ENCODE measurements around the gene IKBKE.

IKBKE gene

DNA sequence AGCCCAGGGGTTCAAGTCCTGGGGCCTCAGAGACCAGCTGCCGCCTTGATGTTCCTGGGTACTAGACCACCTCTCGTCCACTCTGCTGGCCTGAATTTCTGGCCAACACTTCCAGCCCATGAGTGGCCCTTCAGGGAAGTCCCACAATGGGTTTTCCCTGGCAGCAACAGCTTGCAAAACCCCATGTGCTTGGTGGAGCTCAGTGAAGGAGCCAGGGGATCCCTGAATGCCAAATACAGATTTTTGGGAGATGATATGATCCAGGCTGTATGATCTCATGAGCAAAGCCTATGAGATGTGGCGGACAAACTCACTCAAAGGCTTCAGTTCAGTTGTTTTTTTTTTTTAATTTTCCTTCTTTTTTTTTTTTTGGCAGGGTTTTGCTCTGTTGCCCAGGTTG, 27.5 kb downstream of the IKBKE start:
- no peak for DNase-seq

DNA sequence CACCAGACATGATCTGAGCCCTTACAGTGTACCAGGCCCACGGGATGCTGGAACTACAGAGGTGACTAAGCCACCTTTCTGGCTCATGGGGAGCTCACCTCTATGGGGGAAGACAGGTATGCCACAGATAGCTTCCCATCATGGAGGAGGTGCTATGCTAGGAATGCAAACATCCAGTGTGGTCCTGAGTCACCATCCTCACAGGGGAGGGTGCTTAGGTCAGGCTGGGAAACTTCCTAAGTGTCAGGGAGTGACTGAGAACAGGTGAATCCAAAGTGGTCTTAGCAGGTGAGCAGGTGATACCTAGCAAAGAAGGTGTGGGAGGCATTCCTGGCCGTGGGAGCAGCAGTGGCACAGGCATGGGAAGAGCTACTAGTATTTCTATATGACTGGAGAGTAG, 28.4 kb downstream of the IKBKE start:
- DNase-seq, result no peak

DNA sequence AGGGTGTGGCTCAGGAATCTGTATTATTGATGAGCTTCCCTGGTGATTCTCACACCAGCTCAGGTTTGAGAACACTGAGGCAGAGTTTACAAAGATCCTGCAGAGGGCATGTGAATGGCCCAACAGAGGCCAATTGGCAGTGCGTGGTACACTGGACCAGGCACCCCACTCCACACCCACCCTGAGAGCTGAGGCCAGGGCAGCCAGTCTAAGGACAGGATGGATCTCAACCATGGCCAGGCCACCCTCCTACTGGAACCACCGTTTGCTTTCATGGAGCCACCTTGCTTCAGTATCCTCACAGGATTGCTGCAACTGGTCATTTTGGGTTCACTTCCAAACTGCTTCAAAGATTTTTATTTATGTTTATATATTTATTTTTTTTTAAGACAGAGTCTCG, 29.8 kb downstream of the IKBKE start:
- DNase-seq, result no peak

DNA sequence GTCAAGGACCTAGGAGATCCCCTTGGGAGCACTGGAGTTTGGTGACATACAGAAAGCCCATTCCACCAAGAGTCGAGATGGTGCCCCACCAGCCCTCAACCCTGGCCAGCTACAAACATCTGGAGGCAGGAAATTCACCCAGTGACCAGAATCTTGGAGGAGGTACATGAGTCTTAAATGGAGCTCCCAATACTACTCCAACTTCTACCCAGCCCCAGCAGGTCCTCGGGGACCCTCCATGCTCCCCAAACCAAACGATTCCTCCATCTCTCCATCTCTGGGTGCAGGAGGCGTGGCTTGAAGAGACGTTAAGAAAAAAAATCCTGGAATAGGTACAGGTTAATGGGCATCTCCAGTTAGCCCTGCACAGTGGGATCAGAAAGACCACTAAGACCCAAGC, 31.6 kb downstream of the IKBKE start:
- no peak for DNase-seq

DNA sequence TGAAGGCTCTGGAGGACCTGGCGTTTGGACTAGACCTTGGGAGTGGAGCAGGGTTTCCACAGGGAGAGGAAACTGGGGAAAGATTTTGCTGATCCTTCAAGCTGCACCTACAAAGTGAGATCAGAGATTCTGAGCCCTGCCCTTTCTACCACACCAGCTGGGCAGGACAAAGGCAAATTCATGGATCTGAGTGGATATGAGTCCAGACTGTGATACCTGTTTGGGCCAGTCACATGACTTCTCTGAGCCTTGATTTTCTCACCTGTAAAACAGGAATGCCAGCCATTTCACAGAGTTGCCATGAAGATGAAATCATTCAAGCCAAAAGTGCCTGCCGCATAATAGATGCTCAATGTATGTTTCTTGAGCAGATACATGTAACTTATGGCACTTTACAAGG, 32.1 kb downstream of the IKBKE start:
- DNase-seq, result no peak

DNA sequence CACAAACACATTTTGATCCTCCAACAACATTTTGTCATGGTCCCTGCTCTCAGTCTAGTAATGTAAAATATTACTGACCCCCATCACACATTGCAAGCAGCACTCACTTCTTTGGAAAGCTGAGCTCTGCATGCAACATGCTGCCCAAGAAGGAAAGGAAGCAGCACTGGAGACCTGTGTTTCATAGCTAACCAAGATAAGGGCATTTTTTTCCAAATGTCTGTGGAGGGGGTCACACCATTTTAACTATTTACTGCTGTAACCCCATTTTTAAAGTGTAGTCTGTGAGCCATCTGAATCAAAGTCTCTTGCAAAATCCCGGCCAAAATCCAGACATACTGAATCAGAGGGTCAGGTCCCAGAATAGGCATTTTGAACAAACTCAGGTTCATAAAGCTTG, 32.5 kb downstream of the IKBKE start:
- DNase-seq, result no peak

DNA sequence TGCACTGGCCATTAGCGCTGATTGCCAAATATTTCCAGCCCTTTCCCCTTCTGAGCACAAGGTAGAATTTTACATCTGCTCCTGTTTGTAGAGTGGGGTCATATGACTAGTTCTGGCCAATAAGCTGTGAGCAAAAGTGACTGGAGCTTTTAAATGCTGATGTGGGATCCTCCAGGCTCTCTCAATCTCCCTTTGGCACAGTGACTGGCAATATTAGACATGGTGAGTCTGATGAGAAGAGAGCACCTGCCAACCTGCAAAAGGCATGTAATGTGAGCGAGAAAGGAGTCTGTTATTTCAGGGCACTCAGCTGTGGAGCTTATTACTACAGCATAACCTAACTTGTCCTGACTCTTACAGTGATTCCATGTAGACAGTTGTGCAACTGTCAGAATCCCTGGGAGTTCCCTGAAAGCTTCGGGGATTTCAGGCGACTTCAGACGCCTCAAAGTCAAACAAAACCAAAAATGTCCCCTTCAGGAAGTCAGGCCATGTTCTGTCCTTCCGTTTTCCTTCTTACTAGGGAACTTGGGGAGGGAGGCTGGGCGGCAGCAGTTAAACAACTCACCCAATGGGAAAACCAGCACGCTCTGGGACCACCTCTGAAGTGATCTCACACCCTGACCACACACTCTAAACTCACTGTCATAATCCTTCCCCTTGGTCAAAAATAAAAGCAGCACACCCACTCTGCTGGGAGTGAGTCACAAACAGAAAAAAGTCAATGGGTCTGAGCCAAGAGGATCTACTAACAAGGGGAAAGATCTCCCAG, 33.5 kb downstream of the IKBKE start:
- DNase-seq, result no peak

DNA sequence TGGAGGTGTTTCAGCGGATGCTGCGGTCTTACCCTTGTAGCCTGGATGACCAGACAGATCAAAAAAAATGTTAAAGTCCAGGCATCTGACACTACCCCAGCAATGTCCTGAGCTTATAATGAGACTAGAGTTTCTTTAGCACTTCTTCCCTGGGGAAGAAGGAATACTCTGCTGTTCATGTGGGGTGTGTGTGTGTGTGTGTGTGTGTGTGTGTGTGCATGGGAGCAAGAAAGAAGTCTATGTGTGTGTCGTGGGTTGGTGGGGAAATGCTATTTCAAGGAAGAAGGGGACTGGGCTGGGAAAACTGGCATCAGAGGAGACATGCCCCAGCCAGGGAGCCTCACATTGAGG, 34.1 kb downstream of the IKBKE start:
- DNase-seq, result no peak

DNA sequence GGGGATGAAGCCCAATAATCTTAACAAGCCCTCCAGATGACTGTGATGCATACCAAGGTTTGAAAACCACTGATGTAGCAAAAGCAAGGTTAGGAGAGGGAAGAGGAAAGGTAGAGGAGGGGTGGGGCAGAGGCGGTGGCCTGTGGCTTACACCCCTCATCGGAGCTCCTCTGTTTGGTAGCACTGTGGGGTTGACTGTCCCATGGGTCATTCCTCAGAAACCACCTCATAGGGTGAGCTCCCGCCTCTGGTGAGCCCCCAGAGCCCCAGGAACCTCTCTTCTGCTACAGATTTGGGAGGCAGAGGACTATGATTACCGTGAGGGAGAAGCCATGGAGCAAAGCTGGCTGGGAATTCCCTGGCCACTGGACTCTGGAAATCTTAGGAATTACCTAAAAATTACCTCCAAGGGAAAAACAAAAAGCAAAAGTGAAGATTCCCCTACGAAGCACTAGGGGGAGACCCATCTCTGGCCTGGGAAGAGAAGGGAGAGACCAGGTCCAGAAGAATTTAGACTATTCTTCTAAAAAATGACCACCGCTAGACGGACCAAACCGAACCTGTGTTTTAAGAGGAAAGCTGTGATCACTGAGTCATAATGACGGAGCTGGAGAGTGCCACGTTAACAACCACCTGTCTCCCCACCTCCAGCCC, 35.6 kb downstream of the IKBKE start:
- no peak for DNase-seq

DNA sequence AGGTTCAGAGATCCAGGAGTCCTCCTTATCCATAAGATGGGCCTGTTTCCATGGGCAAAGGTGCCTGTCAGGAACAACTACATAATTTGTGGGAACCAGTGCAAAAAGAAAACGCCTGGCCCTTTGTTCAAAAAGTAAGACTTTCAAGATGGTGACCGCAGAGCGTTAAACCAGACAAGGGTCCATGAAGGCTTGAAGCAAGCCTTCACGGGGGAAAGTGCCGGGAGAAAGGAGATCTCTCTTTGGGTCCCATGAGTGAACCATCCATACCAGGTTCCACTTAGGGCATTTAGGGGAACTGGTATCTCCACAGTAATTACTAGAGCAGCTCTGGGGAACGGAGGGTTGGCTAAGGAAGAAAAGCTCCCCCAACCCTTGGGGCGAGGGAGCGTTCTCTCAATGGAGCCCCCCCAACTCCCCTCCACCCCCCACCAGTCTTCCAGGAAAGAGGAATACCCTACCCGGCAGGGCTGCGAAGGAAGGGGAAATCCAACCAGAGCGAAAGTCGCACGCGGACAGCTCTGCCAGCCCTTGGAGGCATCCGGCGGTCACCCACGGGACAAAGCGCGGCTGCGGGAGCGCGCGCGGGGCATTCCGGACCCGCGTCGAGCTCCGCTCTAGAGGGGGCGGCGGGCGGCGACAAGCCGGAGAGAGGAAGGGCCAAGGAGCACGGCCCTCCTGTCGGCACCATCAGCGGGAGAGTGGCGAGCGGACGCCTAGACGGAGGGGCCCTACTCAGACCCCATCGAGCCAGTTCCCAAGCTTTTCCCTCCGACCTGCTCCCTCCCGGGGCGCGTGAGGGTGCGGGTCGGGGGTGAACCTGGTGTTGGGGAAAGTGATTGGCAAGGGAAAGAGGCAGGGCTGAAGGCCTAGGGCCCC, 36.4 kb downstream of the IKBKE start:
- no peak for DNase-seq

DNA sequence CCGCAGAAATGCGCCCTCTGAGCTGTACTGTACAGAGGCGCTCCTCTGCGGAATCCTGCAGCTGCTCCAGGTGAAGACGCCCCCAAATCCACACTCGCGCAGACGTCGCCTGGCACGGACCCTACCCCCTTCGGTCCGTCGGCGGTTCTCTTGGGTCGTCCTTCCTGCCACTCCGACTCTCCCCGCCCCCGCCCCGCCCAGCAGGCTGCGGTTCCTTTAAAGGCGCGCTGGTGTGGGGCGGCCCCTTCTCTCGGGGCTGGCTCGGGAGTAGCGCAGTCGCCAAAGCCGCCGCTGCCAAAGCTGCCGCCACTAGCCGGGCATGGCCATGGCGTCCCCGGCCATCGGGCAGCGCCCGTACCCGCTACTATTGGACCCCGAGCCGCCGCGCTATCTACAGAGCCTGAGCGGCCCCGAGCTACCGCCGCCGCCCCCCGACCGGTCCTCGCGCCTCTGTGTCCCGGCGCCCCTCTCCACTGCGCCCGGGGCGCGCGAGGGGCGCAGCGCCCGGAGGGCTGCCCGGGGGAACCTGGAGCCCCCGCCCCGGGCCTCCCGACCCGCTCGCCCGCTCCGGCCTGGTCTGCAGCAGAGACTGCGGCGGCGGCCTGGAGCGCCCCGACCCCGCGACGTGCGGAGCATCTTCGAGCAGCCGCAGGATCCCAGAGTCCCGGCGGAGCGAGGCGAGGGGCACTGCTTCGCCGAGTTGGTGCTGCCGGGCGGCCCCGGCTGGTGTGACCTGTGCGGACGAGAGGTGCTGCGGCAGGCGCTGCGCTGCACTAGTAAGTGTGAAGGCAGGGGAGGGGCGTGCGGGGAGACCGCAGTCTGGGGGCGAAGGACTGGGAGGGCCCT, 37.2 kb downstream of the IKBKE start, which contains the start of gene RASSF5:
Gene RASSF5, plus strand, starts transcription at position 248 of the 846 bp plus-strand sequence. Its CDS starts 72 bp downstream, at position 320.
- no peak for DNase-seq

DNA sequence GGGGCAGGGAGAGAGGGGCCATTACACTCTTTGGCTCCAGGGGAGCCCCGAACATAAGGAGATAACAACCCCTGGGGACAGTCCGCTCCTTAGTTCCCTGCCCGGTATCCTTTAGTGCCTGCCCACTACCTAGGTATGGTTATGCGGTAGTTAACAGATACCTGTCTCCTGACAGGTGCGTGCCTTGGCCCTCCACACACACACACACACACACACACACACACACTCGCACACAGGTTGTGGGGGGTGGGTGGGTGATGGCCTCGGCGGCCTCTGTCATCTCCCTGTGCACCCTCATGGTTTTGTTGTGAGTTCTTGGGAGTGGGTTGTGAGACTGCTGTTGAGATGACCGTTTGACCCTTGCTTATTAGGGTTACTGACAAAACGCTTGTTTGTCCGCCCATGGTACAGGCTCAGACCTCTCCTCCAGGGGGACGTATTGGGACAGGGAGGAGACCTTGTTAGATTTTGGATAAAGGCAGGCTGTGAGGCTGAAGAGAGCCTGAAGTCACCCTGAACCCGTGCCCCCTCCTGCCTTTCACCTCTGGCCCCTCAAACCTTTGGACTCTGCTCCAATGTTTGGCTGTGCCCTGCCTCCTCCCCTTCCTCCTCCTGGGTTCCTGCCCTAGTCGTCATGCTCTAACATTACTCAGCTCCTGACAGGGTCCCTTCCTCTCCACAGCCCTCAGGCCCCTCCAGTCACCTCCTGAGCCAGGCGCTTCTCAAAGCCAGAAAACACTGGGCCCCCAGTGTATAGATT, 38.0 kb downstream of the IKBKE start:
- no peak for DNase-seq

DNA sequence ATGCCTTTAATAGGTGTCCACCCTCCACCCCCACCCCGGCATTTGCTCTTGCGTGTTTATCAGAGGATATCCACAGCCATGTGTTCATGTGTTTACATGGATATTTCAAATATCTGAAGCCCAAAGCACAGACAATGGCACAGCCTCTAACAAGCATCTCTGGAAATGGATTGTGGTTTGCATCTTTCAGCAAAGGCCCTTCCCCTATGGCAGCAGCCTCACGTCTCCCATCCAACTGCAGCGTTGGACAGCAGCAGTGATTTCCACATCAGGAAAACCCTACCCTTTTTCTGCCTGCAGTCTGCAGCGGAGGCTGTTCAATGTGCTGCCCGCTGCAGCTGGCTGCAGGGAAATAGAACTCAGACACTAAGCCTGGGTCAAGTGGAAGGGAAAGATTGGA, 38.7 kb downstream of the IKBKE start:
- DNase-seq, result no peak

DNA sequence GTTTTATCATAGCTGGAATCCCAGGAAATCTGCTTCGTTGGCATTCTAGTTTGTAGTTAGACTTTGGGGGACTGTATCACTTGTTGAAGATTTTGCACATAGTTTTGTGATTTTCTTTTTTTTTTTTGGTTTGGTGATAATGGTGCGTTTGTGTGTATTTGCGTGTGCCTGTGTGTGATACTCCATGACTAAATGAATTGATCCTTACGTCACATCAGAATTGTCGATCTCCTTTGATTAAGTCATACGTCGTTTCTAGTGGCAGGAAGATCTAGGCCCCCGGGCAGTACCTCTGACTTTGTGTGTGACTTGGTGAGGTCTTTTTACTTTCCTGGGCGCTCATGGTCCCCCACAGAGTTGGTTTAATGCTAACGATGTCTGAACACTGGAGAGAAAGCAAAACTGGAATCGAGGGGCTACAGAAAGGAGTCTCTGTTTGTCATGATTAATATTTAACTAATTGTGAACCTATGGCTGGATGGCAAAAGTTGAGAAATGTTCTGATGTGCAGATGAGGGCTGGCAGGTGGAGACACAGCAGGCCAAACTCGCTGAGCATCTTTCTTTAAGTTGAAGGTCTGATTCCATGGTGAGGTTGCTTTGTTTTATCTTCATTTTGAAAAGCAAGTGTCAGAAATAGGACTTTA, 39.5 kb downstream of the IKBKE start:
- DNase-seq, result no peak

DNA sequence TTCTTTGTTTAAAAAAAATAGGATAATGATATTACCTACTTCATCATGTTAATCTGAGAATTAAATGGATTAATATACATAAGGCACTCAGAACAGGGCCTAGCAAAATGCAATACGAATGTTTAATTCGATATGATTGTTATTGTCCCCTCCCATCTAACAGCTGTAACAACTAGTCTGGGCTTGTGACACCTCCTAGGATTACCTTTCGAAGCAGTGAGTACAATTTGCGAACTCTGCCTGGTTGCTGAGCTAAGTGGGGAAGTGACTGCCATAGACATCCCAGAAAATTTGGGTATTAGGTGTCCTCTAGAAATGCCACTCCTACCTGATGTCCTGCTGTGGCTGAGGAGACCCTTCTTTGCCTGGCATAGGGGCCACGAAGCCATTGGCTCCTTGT, 40.1 kb downstream of the IKBKE start:
- DNase-seq, result no peak

DNA sequence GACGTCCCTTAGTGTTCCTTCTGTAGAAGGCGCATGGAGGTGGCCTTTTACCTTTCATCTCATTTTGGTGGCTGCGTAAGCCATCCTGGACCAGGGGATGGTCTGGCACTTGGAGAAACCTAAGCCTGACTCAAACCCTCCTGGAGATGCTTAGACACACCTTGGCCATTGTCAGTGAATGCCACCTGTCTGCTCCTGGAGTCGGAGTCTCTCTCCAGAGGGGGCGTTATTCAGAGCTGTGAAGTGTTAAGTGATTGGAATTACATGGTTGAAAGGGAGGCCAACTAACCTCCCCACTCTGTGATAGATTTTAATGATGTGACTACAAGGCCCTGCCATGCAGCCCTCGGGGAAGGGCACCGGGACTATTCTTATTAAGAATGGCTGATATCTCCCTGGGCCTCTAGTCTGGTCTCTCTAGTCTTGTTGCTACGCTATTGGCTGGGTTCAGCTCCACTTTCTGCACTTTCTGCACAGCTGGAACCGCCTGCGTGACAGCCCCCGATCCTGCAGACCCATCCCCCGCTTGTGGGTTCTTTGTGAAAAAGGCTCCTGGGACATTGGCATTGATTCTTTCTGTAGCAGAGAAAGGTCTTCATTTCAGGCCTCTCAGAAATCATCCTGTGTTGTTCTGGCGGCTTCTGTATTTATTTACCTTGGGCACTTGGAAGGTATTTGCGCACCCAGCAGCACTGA, 41.2 kb downstream of the IKBKE start:
- DNase-seq, result no peak

DNA sequence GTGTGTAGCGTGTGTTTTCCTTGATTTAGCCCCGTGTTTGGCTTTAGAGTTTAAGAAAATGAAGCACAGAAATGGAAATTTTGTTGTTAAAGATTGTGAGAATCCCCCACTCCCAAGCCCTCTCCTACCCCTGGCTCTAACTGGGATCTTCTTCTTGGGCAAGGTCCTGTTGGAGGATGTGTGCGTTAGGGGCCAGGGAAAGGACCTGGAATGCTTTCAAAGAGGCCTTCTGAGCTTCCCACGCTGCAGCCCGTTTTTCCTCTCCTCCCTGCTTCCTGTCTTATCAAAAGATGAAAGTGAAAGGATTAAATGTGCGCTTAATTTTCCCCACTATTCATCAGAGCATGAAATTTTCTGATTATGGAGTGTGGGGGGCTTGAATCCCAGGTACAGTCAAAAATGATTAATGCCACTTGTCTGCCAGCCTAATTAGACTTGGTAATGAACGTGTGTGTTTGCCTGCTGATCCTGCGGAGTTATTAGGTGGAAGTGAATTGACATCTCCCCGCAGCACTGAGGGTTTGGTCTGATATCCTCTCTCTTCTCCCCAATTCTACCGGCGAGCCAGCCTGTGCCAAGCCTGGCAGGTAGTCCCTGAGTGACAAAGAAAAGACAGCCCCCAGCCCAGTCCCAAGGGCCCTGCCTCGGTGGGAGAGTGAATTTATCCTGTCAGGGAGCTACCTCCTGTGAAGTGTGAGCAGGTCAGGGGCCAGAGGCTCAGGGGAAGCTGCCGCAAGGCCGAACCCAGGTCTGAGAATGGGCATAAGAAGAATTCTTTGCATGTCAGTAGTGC, 42.0 kb downstream of the IKBKE start:
- DNase-seq, result no peak

DNA sequence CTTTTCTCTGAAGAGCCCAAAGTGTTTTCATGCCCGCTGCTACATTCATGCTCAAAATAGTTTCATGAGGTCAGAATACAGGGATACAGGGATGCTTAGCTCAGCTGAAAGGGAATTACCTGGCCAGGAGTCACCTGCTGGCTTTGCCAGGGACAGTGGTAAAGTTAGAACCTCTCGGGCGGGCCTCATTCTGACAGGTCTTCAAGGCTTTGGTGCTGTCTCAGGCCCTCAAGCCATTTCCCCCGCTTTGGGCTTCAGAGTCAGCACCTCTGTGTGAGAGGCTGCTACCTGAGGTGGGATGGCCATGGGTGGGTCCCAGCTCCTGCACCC, 42.5 kb downstream of the IKBKE start:
- no peak for DNase-seq

DNA sequence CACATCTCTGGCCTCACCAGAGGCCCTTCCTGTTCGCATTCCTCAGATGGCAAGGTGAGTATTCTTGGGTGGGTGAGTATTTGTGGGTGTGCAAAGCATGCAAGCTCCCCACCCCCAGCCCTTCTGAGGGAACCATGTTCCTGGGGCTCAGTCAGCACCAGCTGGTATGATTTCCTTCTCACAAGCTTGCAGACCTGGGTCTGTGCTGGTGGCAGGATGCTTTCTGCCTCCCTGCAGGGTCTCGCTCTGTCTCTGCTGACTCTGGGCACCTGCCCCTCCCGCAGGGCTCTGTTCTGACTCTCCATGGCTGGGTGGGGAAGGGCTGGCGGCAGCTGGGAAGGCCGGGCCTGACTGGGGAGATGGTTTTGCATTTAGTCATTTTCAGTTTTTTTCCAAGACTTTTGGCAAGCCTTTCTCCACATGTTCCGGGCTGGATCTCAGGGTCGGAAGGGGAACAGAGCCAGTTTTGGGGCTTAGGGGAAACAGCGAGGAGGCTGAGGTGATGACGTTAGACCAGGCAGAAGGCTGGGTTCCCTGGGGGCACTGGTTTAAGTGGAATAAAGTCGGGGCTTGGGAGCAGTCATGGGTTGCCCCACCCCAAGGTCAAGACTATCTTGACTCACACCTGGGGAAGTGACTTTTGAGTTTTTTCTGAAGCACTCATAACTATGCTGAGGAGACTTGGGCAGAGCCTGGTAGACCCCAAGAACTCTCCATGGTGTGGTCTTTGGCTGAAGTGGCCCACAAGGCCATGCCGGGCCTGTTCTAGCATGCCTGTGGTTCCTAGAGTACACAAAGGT, 43.2 kb downstream of the IKBKE start:
- DNase-seq, result no peak

All from SHP77 (cell line).